GM12878 (cell line): ENCODE data around the gene SUPT4H1. TPM values are rescaled to one million over a fixed set of nuclear protein-coding genes. Genes with fewer than 3 reads are reported as not detected.

Experiments used
- ATF2 ChIP-seq: IDR thresholded peaks from 2 replicates; pipeline ENCODE4 v1.6.1; 2012; ENCODE audit warnings: low read length, inconsistent platforms
- ATF3 ChIP-seq: IDR thresholded peaks from 2 replicates; pipeline ENCODE4 v1.6.1; 2011; ENCODE audit warnings: low read depth, mild to moderate bottlenecking, low read length, moderate library complexity, borderline replicate concordance; ENCODE audit errors: extremely low read depth
- BACH1 ChIP-seq: fragments of 450-650 bp; IDR thresholded peaks from 2 replicates; pipeline ENCODE4 v1.6.1; 2017; ENCODE audit warnings: mild to moderate bottlenecking, borderline replicate concordance
- BHLHE40 ChIP-seq, 2 experiments: fragments of 450-650 bp in 1 of 2; IDR thresholded peaks; 2 replicates each; pipeline ENCODE4 v1.6.1; 2011 to 2017; ENCODE audit warnings: low read depth in 2 of 2, borderline replicate concordance in 1 of 2, improper control_type of control experiment in 1 of 2, low read length in 1 of 2, mild to moderate bottlenecking in 1 of 2
- DPF2 ChIP-seq: fragments of 450-650 bp; IDR thresholded peaks from 2 replicates; pipeline ENCODE4 v1.6.1; 2017; ENCODE audit warnings: mild to moderate bottlenecking
- KLF5 ChIP-seq: fragments of 450-650 bp; IDR thresholded peaks from 2 replicates; pipeline ENCODE4 v1.6.1; 2014; ENCODE audit warnings: mild to moderate bottlenecking; ENCODE audit not compliant: partially characterized antibody
- NFYB ChIP-seq: IDR thresholded peaks from 2 replicates; pipeline ENCODE4 v1.6.1; 2011; ENCODE audit warnings: low read depth, mild to moderate bottlenecking, low read length, improper control_type of control experiment, moderate library complexity; ENCODE audit not compliant: insufficient read depth
- NRF1 ChIP-seq: conservative IDR thresholded peaks from 2 replicates; pipeline ENCODE4 v1.6.1; 2011; ENCODE audit warnings: mild to moderate bottlenecking, low read depth, low read length, improper control_type of control experiment
- PAX5 ChIP-seq: IDR thresholded peaks from 2 replicates; pipeline ENCODE4 v1.6.1; 2011; ENCODE audit warnings: low read depth, low read length, borderline replicate concordance
- PBX3 ChIP-seq: IDR thresholded peaks from 2 replicates; pipeline ENCODE4 v1.6.1; 2011; ENCODE audit warnings: mild to moderate bottlenecking, low read depth, low read length, moderate library complexity; ENCODE audit not compliant: insufficient replicate concordance
- POLR2A ChIP-seq: IDR thresholded peaks from 2 replicates; pipeline ENCODE4 v1.6.1; 2011; ENCODE audit warnings: low read depth, mild to moderate bottlenecking, low read length
- POLR2AphosphoS2 ChIP-seq: IDR thresholded peaks from 2 replicates; pipeline ENCODE4 v1.6.1; 2011; ENCODE audit warnings: low read depth, mild to moderate bottlenecking, low read length, improper control_type of control experiment, moderate library complexity
- POLR2AphosphoS5 ChIP-seq: IDR thresholded peaks from 2 replicates; pipeline ENCODE4 v1.6.1; 2011; ENCODE audit warnings: mild to moderate bottlenecking, low read length, inconsistent platforms
- RUNX3 ChIP-seq: IDR thresholded peaks from 2 replicates; pipeline ENCODE4 v1.6.1; 2012; ENCODE audit warnings: low read length, inconsistent platforms
- TCF12 ChIP-seq: IDR thresholded peaks from 2 replicates; pipeline ENCODE4 v1.6.1; 2011; ENCODE audit warnings: low read depth, mild to moderate bottlenecking, low read length
- USF2 ChIP-seq: IDR thresholded peaks from 2 replicates; pipeline ENCODE4 v1.6.1; 2011; ENCODE audit warnings: low read depth, low read length, improper control_type of control experiment, borderline replicate concordance
- ZBTB33 ChIP-seq: fragments of 450-650 bp; IDR thresholded peaks from 2 replicates; pipeline ENCODE4 v1.6.1; 2017; ENCODE audit warnings: mild to moderate bottlenecking
- ZBTB4 ChIP-seq: fragments of 450-650 bp; formaldehyde crosslinking; IDR thresholded peaks from 2 replicates; pipeline ENCODE4 v1.4.0; 2022; ENCODE audit warnings: mild to moderate bottlenecking, moderate library complexity
- ZNF274 ChIP-seq: IDR thresholded peaks from one replicate; pipeline ENCODE4 v1.8.0; 2011; ENCODE audit not compliant: insufficient read length, insufficient read depth
- ZZZ3 ChIP-seq: IDR thresholded peaks from 2 replicates; pipeline ENCODE4 v1.6.1; 2011; ENCODE audit warnings: low read depth; ENCODE audit not compliant: control insufficient read depth, insufficient read length
- polyA plus RNA-seq, 11 experiments: library from polyadenylated mRNA; depleted of rRNA in 4 of 11; unstranded in 6 of 11; stranded (reverse) in 5 of 11; fragments of >200 nt; fragmentation: Nextera tagmentation in 4 of 11; fragmentation: Illumina TruSeq in 1 of 11; extraction: Ambion mirVana in 4 of 11; extraction: Trizol in 1 of 11; gene quantifications; 1 replicate in 1 of 11; 2 replicates in 10 of 11; pipeline versions ENCODE4 v1.2.1 to v1.2.3, GENCODE V29; 2011 to 2016; ENCODE audit warnings: inconsistent platforms in 2 of 11, missing spikeins in 2 of 11, low read depth in 1 of 11
- total RNA-seq, 4 experiments: library from RNA; depleted of rRNA in 3 of 4; stranded (reverse); fragments of >200 nt in 3 of 4; fragmentation: Illumina TruSeq in 1 of 4; extraction: Trizol in 1 of 4; gene quantifications; 2 replicates each; pipeline versions ENCODE4 v1.2.1 to v1.2.3, GENCODE V29; 2013 to 2021

Gene SUPT4H1
- total and polyA plus RNA-seq, 10 of the 15 experiments (the other 5 are each of a cell fraction or from before 2014, with no cell fraction given): 83.8 to 293 (median 128) TPM

- TF ChIP-seq ZBTB33 (0 out of 2 replicates have a peak, but pooled peaks have one; percentile 61), RUNX3 (no peak), USF2 (peak; percentile 19), BHLHE40 (IDR thresholded peaks at IDR 0.05; ENCODE audit: borderline replicate concordance in 1 of 2, low read depth in 2 of 2, low read length in 1 of 2) (peak; percentile 86 to 90), NRF1 (no peak), ZBTB4 (CRISPR knock-in tag) (no peak; the same call in 1 of the 2 replicates), NFYB (no peak), ATF2 (no peak), TCF12 (peak; percentile 95), KLF5 (no peak), ZZZ3 (no peak), ZNF274 (no peak), PBX3 (peak; percentile 59), ATF3 (no peak), BACH1 (no peak; the same call in 1 of the 2 replicates), PAX5 (peak; percentile 76), DPF2 (no peak; the same call in 1 of the 2 replicates), POLR2A (peak; percentile 97), POLR2AphosphoS5 (peak; percentile 95), POLR2AphosphoS2 (peak; percentile 98)
Observed at GRCh38 chr17:58338841-58339754, 12.9 kb downstream of the SUPT4H1 start (continued).
